Dedifferentiated amniotic fluid mesenchymal stem cell (primary cell): Measurements from ENCODE around the gene CDC42BPA.
A peak's percentile ranks its signal among the peaks of the same experiment; 100 is the strongest.

Source experiments
- DNase-seq: peaks from one replicate; pipeline ENCODE4 v3.0.0-alpha.2; 2016; ENCODE audit errors: extremely low spot score

Gene CDC42BPA

GRCh38 chr1:226946841-226947240, 371.5 kb downstream of the CDC42BPA start:
- no peak for DNase-seq

GRCh38 chr1:226946285-226946684, 372.0 kb downstream of the CDC42BPA start:
- no peak for DNase-seq

DNA sequence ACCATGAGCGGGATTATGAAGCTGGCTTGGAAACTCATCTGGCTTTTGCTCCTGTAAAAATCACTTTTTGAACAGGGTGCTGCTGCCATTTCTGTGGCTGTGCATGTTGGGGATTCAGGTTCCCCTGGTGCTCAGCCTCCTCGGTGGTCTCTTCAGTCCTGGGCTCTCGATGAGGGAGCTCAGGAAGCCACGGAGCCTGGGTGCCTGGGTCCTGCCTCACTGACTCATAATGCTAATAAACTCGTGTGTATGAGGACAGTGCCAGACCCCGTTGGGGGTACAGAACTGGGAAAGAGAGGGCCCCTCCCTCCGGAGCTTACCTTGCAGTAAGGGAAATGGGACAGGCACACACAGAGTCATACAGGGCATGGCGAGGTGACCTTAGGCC, 372.4 kb downstream of the CDC42BPA start:
- DNase-seq: no peak

- DNase-seq: no peak
These were observed 373.0 kb downstream of the CDC42BPA start for GRCh38 chr1:226945106-226945857.

DNA sequence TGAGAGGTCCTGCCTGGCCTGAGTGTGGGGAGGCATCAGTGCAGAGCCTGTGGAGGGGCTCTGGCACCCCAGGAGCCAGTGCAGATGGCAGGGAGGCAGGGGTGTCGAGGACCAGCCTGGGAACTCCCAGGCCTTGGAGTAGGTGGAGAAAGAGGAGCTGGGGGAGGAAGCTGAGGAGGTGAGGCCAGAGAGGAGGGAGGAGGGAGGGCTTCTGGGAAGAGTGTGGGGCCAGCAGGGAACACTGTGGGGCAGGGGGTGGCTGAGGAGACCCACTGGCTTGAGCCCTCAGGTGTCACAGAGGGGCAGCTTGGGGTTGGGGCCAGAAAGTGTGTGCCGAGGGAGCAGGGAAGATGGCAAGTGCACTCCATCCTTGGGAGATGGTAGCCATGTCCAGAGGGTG, 374.4 kb downstream of the CDC42BPA start:
- DNase-seq: no peak

DNA sequence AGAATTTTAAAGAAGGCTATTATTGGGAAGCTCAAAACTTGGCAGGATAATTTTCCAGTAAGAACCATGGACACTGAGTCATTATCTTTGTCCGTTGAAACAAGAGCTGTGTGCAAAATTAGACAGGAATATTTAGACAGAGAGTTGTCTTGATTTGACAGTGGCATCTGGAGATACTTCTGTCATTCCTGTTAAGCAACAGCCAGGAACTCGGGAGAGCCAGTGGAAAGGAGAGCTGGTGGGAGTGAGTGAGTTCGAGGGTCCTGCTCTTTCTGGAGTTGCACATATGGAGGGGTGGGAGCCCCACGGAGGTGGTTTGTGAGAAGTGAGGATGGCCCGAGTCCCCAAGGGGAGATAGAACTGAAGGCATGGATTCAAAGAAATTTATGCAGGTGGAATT, 375.1 kb downstream of the CDC42BPA start:
- no peak for DNase-seq

DNA sequence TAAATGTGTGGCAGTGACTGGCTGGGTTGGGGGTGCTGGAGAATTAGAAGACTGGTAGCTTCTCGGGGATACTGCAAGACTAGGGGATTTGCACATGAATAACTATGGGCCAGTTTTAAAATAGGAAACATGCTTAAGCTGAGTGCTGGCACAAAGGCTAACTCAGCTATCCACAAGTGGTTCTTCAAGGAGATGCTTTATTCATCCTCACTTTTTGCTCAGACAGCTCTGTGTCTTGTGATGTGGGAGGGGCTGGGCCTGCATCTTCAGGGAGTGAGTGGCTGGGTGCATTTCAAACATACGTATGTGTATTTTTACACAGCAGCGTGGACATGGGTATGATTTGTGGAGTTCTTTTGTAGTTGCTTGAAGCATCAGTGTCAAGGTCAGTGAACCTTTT, 375.9 kb downstream of the CDC42BPA start:
- DNase-seq: no peak

GRCh38 chr1:226940806-226941067, 377.6 kb downstream of the CDC42BPA start:
- DNase-seq: no peak

DNA sequence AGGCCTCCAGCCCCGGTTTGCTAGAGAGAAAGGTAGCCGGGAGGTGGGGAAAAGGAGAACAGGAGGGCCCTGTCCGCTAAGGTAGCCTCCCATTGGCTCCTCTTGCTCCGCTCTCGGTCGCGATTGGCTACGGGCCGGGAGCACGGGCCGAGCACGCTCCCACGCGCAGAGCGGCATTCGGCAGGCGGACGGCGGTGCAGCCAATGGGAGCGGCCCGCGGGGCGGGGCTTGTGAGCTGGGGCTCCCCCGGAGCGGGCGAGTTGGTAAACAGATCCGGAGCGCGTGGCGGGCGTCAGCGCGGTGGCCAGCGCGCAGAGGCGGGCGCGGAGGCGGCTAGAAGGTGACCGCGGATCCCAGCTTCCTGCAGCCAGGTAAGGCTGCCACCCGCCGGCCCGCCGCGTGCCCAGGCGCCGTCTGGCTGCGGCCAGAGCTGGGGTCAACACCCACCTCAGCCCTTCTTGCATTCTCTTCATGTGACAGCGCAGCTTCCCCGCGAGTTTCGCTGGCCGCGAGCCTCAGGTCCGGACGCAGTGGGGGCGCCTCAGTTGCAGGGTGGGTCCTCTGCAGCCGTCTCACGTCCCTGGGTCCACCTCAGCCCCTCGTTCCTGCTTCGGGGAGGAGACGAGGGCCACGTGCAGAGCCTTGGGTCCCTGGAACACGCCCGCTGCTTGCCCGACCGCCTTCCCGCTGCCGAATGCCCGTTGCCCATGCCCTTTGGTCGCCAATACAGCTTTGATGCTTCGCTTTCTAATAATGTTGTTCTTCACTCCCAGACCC, 378.1 kb downstream of the CDC42BPA start, which contains the start of gene COQ8A:
Gene COQ8A (plus strand): TSS at position 266 of the 777 bp plus-strand sequence. CDS start 21,092 bp downstream, outside the sequence.
- DNase-seq: peak; percentile 99
